Liver (tissue), 9 donors: ENCODE results near the gene XNDC1N. TPM values are rescaled to one million over a fixed set of nuclear protein-coding genes. Genes with fewer than 3 reads are reported as not detected.

ENCODE experiments used
- DNase-seq: peaks from one replicate; pipeline ENCODE4 v3.0.0-alpha.2; 2017; ENCODE audit warnings: low spot score
- H3K27ac ChIP-seq, 2 donors: one replicate each; pipeline ENCODE4 v1.7.0; 2013; ENCODE audit warnings: inconsistent platforms in 2 of 2, low read length in 2 of 2, control low read depth in 1 of 2, low read depth in 1 of 2, mild to moderate bottlenecking in 1 of 2
- H3K27me3 ChIP-seq, 4 donors: one replicate each; pipeline versions ENCODE4 v1.6.1 to v1.7.0; 2013; ENCODE audit warnings: low read length in 3 of 4, inconsistent platforms in 1 of 4, mild to moderate bottlenecking in 1 of 4, moderate library complexity in 1 of 4; ENCODE audit not compliant: control insufficient read depth in 4 of 4, insufficient read depth in 4 of 4
- H3K36me3 ChIP-seq, 4 donors: one replicate each; pipeline versions ENCODE4 v1.6.1 to v1.7.0; 2013; ENCODE audit warnings: low read length in 3 of 4, mild to moderate bottlenecking in 3 of 4, low read depth in 1 of 4, moderate library complexity in 1 of 4; ENCODE audit not compliant: control insufficient read depth in 4 of 4, insufficient read depth in 3 of 4
- H3K4me1 ChIP-seq, 4 donors: one replicate each; pipeline versions ENCODE4 v1.6.1 to v1.7.0; 2013; ENCODE audit warnings: low read length in 3 of 4, mild to moderate bottlenecking in 3 of 4, moderate library complexity in 1 of 4; ENCODE audit not compliant: control insufficient read depth in 4 of 4, insufficient read depth in 4 of 4
- H3K4me3 ChIP-seq, 3 donors: one replicate each; pipeline versions ENCODE4 v1.6.1 to v1.7.0; 2013; ENCODE audit warnings: low read length in 3 of 3, control low read depth in 1 of 3, low read depth in 1 of 3, mild to moderate bottlenecking in 1 of 3
- H3K9ac ChIP-seq, 2 donors: one replicate each; pipeline ENCODE4 v1.7.0; 2013; ENCODE audit warnings: low read length in 2 of 2, mild to moderate bottlenecking in 2 of 2, moderate library complexity in 2 of 2, control low read depth in 1 of 2, low read depth in 1 of 2
- H3K9me3 ChIP-seq, 4 donors: one replicate each; pipeline versions ENCODE4 v1.6.1 to v1.7.0; 2013; ENCODE audit warnings: low read length in 3 of 4; ENCODE audit not compliant: control insufficient read depth in 4 of 4
- ATF3 ChIP-seq: IDR thresholded peaks from 2 replicates; pipeline ENCODE4 v1.6.1; 2016; ENCODE audit warnings: antibody characterized with exemption
- CTCF ChIP-seq: fragments of 150-350 bp; IDR thresholded peaks from 2 replicates; pipeline ENCODE4 v1.5.1; 2017; ENCODE audit warnings: improper control_type of control experiment, low read depth, low read length; ENCODE audit not compliant: missing input control
- EGR1 ChIP-seq, 2 donors: IDR thresholded peaks; 2 replicates each; pipeline ENCODE4 v1.6.1; 2016 to 2018; ENCODE audit warnings: antibody characterized with exemption in 2 of 2, low read depth in 2 of 2
- FOXA1 ChIP-seq: IDR thresholded peaks from 2 replicates; pipeline ENCODE4 v1.6.1; 2016; ENCODE audit warnings: antibody characterized with exemption
- FOXA2 ChIP-seq: IDR thresholded peaks from 2 replicates; pipeline ENCODE4 v1.6.1; 2016; ENCODE audit warnings: antibody characterized with exemption
- GABPA ChIP-seq, 2 donors: IDR thresholded peaks in 1 of 2; conservative IDR thresholded peaks in 1 of 2; 2 replicates each; pipeline ENCODE4 v1.6.1; 2016; ENCODE audit warnings: antibody characterized with exemption in 2 of 2, mild to moderate bottlenecking in 1 of 2, moderate library complexity in 1 of 2
- HNF4A ChIP-seq, 2 donors: conservative IDR thresholded peaks; 2 replicates each; pipeline ENCODE4 v1.6.1; 2016; ENCODE audit warnings: antibody characterized with exemption in 2 of 2, mild to moderate bottlenecking in 2 of 2
- HNF4G ChIP-seq: IDR thresholded peaks from 2 replicates; pipeline ENCODE4 v1.6.1; 2016; ENCODE audit warnings: antibody characterized with exemption
- JUND ChIP-seq, 2 donors: IDR thresholded peaks; 2 replicates each; pipeline ENCODE4 v1.6.1; 2016; ENCODE audit warnings: antibody characterized with exemption in 2 of 2
- NR2F2 ChIP-seq: IDR thresholded peaks from 2 replicates; pipeline ENCODE4 v1.6.1; 2016; ENCODE audit warnings: antibody characterized with exemption
- RAD21 ChIP-seq, 2 donors: IDR thresholded peaks; 2 replicates each; pipeline ENCODE4 v1.6.1; 2016; ENCODE audit warnings: antibody characterized with exemption in 2 of 2, mild to moderate bottlenecking in 2 of 2
- REST ChIP-seq: IDR thresholded peaks from 2 replicates; pipeline ENCODE4 v1.6.1; 2016; ENCODE audit warnings: antibody characterized with exemption, mild to moderate bottlenecking
- RXRA ChIP-seq, 2 donors: IDR thresholded peaks; 2 replicates each; pipeline ENCODE4 v1.6.1; 2017 to 2018; ENCODE audit warnings: antibody characterized with exemption in 2 of 2, mild to moderate bottlenecking in 1 of 2
- SP1 ChIP-seq: IDR thresholded peaks from 2 replicates; pipeline ENCODE4 v1.6.1; 2018; ENCODE audit warnings: antibody characterized with exemption, mild to moderate bottlenecking
- TAF1 ChIP-seq: conservative IDR thresholded peaks from 2 replicates; pipeline ENCODE4 v1.6.1; 2016; ENCODE audit warnings: antibody characterized with exemption, mild to moderate bottlenecking
- YY1 ChIP-seq: IDR thresholded peaks from 2 replicates; pipeline ENCODE4 v1.6.1; 2016; ENCODE audit warnings: antibody characterized with exemption, mild to moderate bottlenecking
- ZBTB33 ChIP-seq: IDR thresholded peaks from 2 replicates; pipeline ENCODE4 v1.6.1; 2016; ENCODE audit warnings: antibody characterized with exemption
- WGBS: extraction: QIAGEN DNeasy Blood & Tissue Kit; methylation state at CpG from one replicate; pipeline ENCODE4 v1.1.7; 2013; 5-methylcytosine and 5-hydroxymethylcytosine counted together
- polyA plus RNA-seq, 2 donors: library from polyadenylated mRNA; stranded (reverse) in 1 of 2; unstranded in 1 of 2; fragments of 200-250 nt in 1 of 2; fragments of >200 nt in 1 of 2; fragmentation: Nextera tagmentation in 1 of 2; extraction: Ambion mirVana in 1 of 2; gene quantifications; one replicate each; pipeline versions ENCODE4 v1.2.1 to v1.2.3, GENCODE V29; 2013 to 2015
- total RNA-seq, 2 donors: library from RNA; depleted of rRNA; stranded (reverse); fragments of >200 nt; gene quantifications; one replicate each; pipeline ENCODE4 v1.2.3, GENCODE V29; 2014
- donor health status: healthy.
- donor health status: healthy.
- donor health status: healthy.
- donor health status: healthy.
- donor health status: healthy.

XNDC1N gene
- total and polyA plus RNA-seq, 4 donors, result 0.59 to 7.9 (median 3.8) TPM

GRCh38 chr11:71929491-71929890 lies 1.1 kb upstream of the XNDC1N start:
- 6% methylated on average over 6 of the region's 6 CpGs for WGBS
- no peak overlapping the region for H3K27ac ChIP-seq
- H3K36me3 ChIP-seq, result peaks cover 0 to 3% (median 0%) of the 10 kb centered on the region in 4 donors
- DNase-seq, result no peak
- TF ChIP-seq TAF1, result no peak
- no peak for TF ChIP-seq FOXA2
- TF ChIP-seq ZBTB33, result no peak
- no peak for TF ChIP-seq REST
- no peak for TF ChIP-seq GABPA (IDR thresholded peaks at IDR 0.05 in 1 of 2, conservative IDR thresholded peaks at IDR 0.05 in 1 of 2)
- no peak for TF ChIP-seq NR2F2
- no peak for TF ChIP-seq JUND (IDR thresholded peaks at IDR 0.05)
- TF ChIP-seq HNF4A (conservative IDR thresholded peaks at IDR 0.05), result no peak
- no peak for TF ChIP-seq EGR1 (IDR thresholded peaks at IDR 0.05; ENCODE audit: low read depth in 2 of 2)
- no peak for TF ChIP-seq RAD21 (IDR thresholded peaks at IDR 0.05)
- TF ChIP-seq FOXA1, result no peak
- H3K9me3 ChIP-seq, result no peaks in the 10 kb centered on the region
- peak overlapping the region; percentile 52 to 85 for H3K9ac ChIP-seq
- peak overlapping the region; percentile 71 to 100 (median 92) for H3K4me3 ChIP-seq
- no peaks in the 10 kb centered on the region for H3K27me3 ChIP-seq
- H3K4me1 ChIP-seq, result peaks cover 6 to 34% (median 29%) of the 10 kb centered on the region in 4 donors

GRCh38 chr11:71928737-71929443 lies 496 bp upstream of the XNDC1N start, which contains the start of gene RNF121:
Gene RNF121 (plus strand): TSS chr11:71929046. CDS start chr11:71929062, 16 bp downstream.
- Histone ChIP-seq H3K9ac (peak within 1 kb of the TSS; percentile 85 to 88), H3K4me3 (peak within 1 kb of the TSS; percentile 71 to 100 (median 92)), H3K9me3 (no peaks in the 10 kb centered on the region), H3K4me1 (peaks cover 6 to 31% (median 29%) of the 10 kb centered on the region in 4 donors), H3K36me3 (peaks cover 0 to 3% (median 0%) of the 10 kb centered on the region in 4 donors), H3K27me3 (no peaks in the 10 kb centered on the region), H3K27ac (peak within 1 kb of the TSS; percentile 83 to 88)
- DNase-seq, result peak; percentile 97
- WGBS, result under 1% methylated on average over 32 of the region's 32 CpGs
- TF ChIP-seq JUND (IDR thresholded peaks at IDR 0.05), result no peak
- no peak for TF ChIP-seq FOXA1
- no peak for TF ChIP-seq FOXA2
- peak; percentile 31 to 91 for TF ChIP-seq GABPA (IDR thresholded peaks at IDR 0.05 in 1 of 2, conservative IDR thresholded peaks at IDR 0.05 in 1 of 2)
- peak; percentile 72 for TF ChIP-seq SP1
- TF ChIP-seq TAF1, result no peak
- TF ChIP-seq HNF4G, result no peak
- TF ChIP-seq RXRA (IDR thresholded peaks at IDR 0.05), result peak in 1 of 2 donors; percentile 65
- TF ChIP-seq RAD21 (IDR thresholded peaks at IDR 0.05), result no peak
- no peak for TF ChIP-seq REST
- peak; percentile 92 for TF ChIP-seq YY1
- TF ChIP-seq HNF4A (conservative IDR thresholded peaks at IDR 0.05), result peak; percentile 12 to 56
- TF ChIP-seq ZBTB33, result peak; percentile 85
- no peak for TF ChIP-seq ATF3
- TF ChIP-seq NR2F2, result peak; percentile 99
- TF ChIP-seq CTCF, result no peak
